GM12864 (cell line): Measurements from ENCODE around the gene KCNK3.

ENCODE experiments used
- DNase-seq: peaks from one replicate; pipeline ENCODE4 v3.0.0-alpha.2; 2011; ENCODE audit warnings: low read depth
- H3K4me3 ChIP-seq: 2 replicates; pipeline ENCODE4 v1.5.1; 2011; ENCODE audit warnings: mild to moderate bottlenecking, low read depth, low read length, control low read depth
- CTCF ChIP-seq: IDR thresholded peaks from 2 replicates; pipeline ENCODE4 v1.5.1; 2011; ENCODE audit warnings: low read depth, mild to moderate bottlenecking, moderate library complexity, low read length, control low read depth, inconsistent platforms; ENCODE audit errors: missing control alignments

Gene KCNK3

GRCh38 chr2:26723475-26723874, 31.0 kb downstream of the KCNK3 start:
- no peak for DNase-seq
- TF ChIP-seq CTCF: no peak
- no peak overlapping the region for H3K4me3 ChIP-seq

- no peak for TF ChIP-seq CTCF
- DNase-seq: no peak
Measured at GRCh38 chr2:26723991-26724750, 31.6 kb downstream of the KCNK3 start.

GRCh38 chr2:26724784-26725520, 32.4 kb downstream of the KCNK3 start:
- H3K4me3 ChIP-seq: no peak overlapping the region
- no peak for TF ChIP-seq CTCF
- no peak for DNase-seq

More at GRCh38 chr2:26723991-26724750, 31.6 kb downstream of the KCNK3 start:
- H3K4me3 ChIP-seq: no peak overlapping the region

- TF ChIP-seq CTCF: no peak
- no peak overlapping the region for H3K4me3 ChIP-seq
- no peak for DNase-seq
Measured at GRCh38 chr2:26725521-26725820, 32.9 kb downstream of the KCNK3 start.

GRCh38 chr2:26726228-26726627, 33.7 kb downstream of the KCNK3 start:
- H3K4me3 ChIP-seq: no peak overlapping the region
- DNase-seq: no peak
- TF ChIP-seq CTCF: no peak

GRCh38 chr2:26727641-26728561, 35.4 kb downstream of the KCNK3 start:
- DNase-seq: no peak
- H3K4me3 ChIP-seq: no peak overlapping the region
- TF ChIP-seq CTCF: peak; percentile 30
